BE2C (cell line): ENCODE data around the gene AFTPH.

Experiments
- DNase-seq: peaks from one replicate; pipeline ENCODE4 v3.0.0-alpha.2; 2020
- H3K27me3 ChIP-seq: fragments of 250-450 bp; sonication (Bioruptor Pico); 2 replicates; pipeline ENCODE4 v1.5.1; 2020; ENCODE audit warnings: mild to moderate bottlenecking
- H3K36me3 ChIP-seq: fragments of 250-450 bp; sonication (Bioruptor Pico); 2 replicates; pipeline ENCODE4 v1.5.1; 2020; ENCODE audit warnings: mild to moderate bottlenecking
- H3K4me1 ChIP-seq: fragments of 250-450 bp; sonication (Bioruptor Pico); 2 replicates; pipeline ENCODE4 v1.5.1; 2020
- H3K4me3 ChIP-seq: 2 replicates; pipeline ENCODE4 v1.5.1; 2011; ENCODE audit warnings: low read depth, low read length
- H3K9me3 ChIP-seq: fragments of 250-450 bp; sonication (Bioruptor Pico); 2 replicates; pipeline ENCODE4 v1.5.1; 2020
- TF ChIP-seq, protein P1 (sequence below): IDR thresholded peaks from 2 replicates; pipeline ENCODE4 v1.5.1; 2012; ENCODE audit warnings: mild to moderate bottlenecking, low read depth, low read length

AFTPH gene

GRCh38 chr2:64532030-64532429 lies 7.9 kb downstream of the AFTPH start:
- Histone ChIP-seq H3K4me1 (no peaks in the 10 kb centered on the region), H3K27me3 (no peaks in the 10 kb centered on the region), H3K36me3 (no peaks in the 10 kb centered on the region), H3K4me3 (no peak overlapping the region), H3K9me3 (no peaks in the 10 kb centered on the region)
- DNase-seq, result no peak
- TF ChIP-seq, protein P1, sequence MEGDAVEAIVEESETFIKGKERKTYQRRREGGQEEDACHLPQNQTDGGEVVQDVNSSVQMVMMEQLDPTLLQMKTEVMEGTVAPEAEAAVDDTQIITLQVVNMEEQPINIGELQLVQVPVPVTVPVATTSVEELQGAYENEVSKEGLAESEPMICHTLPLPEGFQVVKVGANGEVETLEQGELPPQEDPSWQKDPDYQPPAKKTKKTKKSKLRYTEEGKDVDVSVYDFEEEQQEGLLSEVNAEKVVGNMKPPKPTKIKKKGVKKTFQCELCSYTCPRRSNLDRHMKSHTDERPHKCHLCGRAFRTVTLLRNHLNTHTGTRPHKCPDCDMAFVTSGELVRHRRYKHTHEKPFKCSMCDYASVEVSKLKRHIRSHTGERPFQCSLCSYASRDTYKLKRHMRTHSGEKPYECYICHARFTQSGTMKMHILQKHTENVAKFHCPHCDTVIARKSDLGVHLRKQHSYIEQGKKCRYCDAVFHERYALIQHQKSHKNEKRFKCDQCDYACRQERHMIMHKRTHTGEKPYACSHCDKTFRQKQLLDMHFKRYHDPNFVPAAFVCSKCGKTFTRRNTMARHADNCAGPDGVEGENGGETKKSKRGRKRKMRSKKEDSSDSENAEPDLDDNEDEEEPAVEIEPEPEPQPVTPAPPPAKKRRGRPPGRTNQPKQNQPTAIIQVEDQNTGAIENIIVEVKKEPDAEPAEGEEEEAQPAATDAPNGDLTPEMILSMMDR, result no peak

DNA sequence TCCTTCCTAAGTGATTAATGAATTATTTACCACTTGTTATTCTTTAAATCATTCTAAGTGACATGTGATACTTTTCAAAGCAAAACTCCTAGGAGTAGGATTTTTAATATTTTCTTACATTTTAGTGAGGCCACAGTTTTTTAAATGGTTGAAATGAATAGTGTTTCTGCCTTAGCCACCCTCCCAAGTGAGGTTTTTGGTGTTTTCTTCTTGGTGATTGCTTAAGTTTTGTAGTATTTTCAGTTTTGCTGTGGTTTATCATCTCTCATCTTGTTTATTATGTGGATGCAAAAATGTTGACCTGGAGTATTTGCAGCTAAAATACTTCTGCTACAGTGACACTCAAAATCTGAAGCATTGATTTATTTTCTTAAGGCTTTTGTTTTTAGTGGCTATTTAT lies 9.8 kb downstream of the AFTPH start:
- Histone ChIP-seq H3K9me3 (no peaks in the 10 kb centered on the region), H3K27me3 (no peaks in the 10 kb centered on the region), H3K36me3 (no peaks in the 10 kb centered on the region), H3K4me3 (no peak overlapping the region), H3K4me1 (no peaks in the 10 kb centered on the region)
- DNase-seq, result no peak
- TF ChIP-seq, protein P1, result no peak

GRCh38 chr2:64534363-64534762 lies 10.2 kb downstream of the AFTPH start:
- Histone ChIP-seq H3K4me1 (no peaks in the 10 kb centered on the region), H3K4me3 (no peak overlapping the region), H3K9me3 (no peaks in the 10 kb centered on the region), H3K27me3 (no peaks in the 10 kb centered on the region), H3K36me3 (no peaks in the 10 kb centered on the region)
- no peak for DNase-seq
- TF ChIP-seq, protein P1, result no peak

GRCh38 chr2:64535024-64535423 lies 10.9 kb downstream of the AFTPH start:
- Histone ChIP-seq H3K4me3 (no peak overlapping the region), H3K4me1 (no peaks in the 10 kb centered on the region), H3K36me3 (no peaks in the 10 kb centered on the region), H3K27me3 (no peaks in the 10 kb centered on the region), H3K9me3 (no peaks in the 10 kb centered on the region)
- TF ChIP-seq, protein P1, result no peak
- no peak for DNase-seq

GRCh38 chr2:64537991-64538390 lies 13.9 kb downstream of the AFTPH start:
- TF ChIP-seq, protein P1, result no peak
- Histone ChIP-seq H3K27me3 (no peaks in the 10 kb centered on the region), H3K4me3 (no peak overlapping the region), H3K9me3 (no peaks in the 10 kb centered on the region), H3K4me1 (no peaks in the 10 kb centered on the region), H3K36me3 (no peaks in the 10 kb centered on the region)
- no peak for DNase-seq

DNA sequence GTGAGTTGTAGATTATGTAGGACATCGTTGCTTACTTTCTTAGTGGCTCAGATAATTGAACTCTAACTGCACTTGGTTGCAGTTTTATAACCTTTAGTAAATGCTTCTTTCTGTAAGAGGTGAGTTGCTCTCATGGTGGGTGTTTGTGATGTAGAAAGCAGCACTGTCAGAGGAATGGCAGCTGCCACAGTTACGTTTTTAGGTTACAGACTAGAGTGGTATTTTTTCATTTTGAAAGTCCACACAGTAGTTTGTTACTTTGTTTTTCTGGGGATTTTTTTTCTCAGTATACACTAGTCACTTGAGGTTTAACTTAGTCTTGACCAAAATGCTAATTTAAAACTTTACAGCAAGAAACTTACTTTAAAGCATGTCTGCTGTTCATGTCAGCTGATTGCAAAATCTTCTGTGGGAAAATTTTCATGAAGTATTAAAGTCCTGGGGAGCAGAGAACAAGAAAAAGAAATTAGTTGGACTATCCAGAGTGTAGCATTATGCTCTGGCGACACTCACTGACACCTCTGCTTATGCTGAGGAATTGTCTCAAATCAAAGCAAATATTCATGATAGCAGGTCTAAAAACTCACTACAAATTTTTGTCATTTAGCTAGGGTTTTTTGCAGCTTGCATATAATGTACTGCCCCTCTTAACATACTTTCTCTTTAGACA lies 14.8 kb downstream of the AFTPH start:
- Histone ChIP-seq H3K27me3 (no peaks in the 10 kb centered on the region), H3K36me3 (no peaks in the 10 kb centered on the region), H3K9me3 (no peaks in the 10 kb centered on the region), H3K4me3 (no peak overlapping the region), H3K4me1 (no peaks in the 10 kb centered on the region)
- TF ChIP-seq, protein P1, result no peak
- no peak for DNase-seq
